Keratinocyte (primary cell): Measurements from ENCODE around the gene TMEM37.

Experiments
- CTCF ChIP-seq, 3 experiments: IDR thresholded peaks in 1 of 3; conservative IDR thresholded peaks in 1 of 3; optimal IDR thresholded peaks in 1 of 3; 2 replicates in 2 of 3; 3 replicates in 1 of 3; pipeline versions ENCODE3 to v1.5.1; 2011; ENCODE audit warnings: low read length in 3 of 3, mild to moderate bottlenecking in 3 of 3, moderate library complexity in 2 of 3, control low read depth in 1 of 3, inconsistent platforms in 1 of 3; ENCODE audit not compliant: insufficient read depth in 2 of 3; ENCODE audit errors: extremely low read depth in 1 of 3
- EZH2 ChIP-seq: IDR thresholded peaks from one replicate; pipeline ENCODE4 v1.6.1; 2012; ENCODE audit warnings: inconsistent platforms, mild to moderate bottlenecking, low read length, moderate library complexity

DNA sequence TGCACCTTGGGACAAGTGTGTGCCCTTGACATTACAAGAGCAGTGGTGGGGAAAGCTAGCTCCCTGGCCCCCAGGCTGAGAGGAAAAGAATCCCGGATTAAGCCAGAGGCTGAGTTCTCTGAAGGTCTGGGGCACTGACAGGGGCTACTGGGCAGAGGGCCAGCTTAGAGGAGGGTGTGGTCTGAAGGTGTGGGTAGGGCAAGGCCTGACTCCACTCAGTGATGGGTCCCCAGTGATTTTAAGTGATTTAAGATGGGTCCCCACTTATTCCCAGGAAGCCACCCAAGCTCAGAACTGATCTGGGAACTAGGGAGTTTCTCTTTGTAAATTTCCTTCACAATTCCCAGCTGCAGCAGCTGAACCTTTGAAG, 8.8 kb downstream of the TMEM37 start:
- TF ChIP-seq CTCF (optimal IDR thresholded peaks at IDR 0.05 in 1 of 3, IDR thresholded peaks at IDR 0.05 in 1 of 3, conservative IDR thresholded peaks at IDR 0.05 in 1 of 3; ENCODE audit: extremely low read depth in 1 of 3, insufficient read depth in 2 of 3, low read length in 3 of 3) (no peak), EZH2 (no peak)
